22Rv1 (cell line): ENCODE results near the gene SOAT2.

Experiments
- H3K27ac ChIP-seq: fragments of 450-650 bp; 2 replicates; pipeline ENCODE4 v1.5.1; 2017
- CTCF ChIP-seq: fragments of 450-650 bp; IDR thresholded peaks from 2 replicates; pipeline ENCODE4 v1.5.1; 2017; ENCODE audit warnings: mild to moderate bottlenecking
- ZFX ChIP-seq: fragments of 450-650 bp; IDR thresholded peaks from 2 replicates; pipeline ENCODE4 v1.6.1; 2017; ENCODE audit warnings: antibody characterized with exemption, borderline replicate concordance

The SOAT2 gene

GRCh38 chr12:53122961-53123468, 19.7 kb downstream of the SOAT2 start:
- TF ChIP-seq ZFX (no peak), CTCF (no peak)
- H3K27ac ChIP-seq, result no peak overlapping the region

DNA sequence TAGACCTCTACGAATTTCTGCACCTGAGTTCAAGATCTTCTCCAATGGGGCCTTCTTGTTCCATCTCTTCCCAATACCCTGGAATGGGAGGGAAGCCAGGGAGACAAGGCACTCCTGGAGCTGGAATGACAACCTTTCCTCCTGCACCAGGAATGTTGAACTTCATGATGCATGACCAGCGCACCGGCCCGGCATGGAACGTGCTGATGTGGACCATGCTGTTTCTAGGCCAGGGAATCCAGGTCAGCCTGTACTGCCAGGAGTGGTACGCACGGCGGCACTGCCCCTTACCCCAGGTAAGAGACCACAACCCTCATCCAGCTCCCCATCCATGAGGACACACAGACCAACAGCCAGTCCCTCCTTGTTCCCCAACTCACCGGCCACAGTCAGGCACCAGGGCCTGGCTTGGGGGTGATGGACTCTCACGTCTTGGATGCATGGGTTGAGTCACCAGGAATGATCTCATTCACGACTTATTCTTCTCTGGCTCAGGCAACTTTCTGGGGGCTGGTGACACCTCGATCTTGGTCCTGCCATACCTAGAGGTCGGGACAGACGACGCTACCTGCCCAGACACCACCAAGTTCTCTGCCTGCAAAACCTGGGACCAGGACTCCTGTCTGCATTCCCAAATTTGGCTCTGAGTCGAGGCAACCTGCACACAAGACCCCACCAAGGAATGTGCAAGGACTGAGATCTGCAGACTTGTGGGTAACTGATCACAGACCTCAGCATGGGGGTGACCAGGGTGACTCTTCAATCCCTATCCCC, 20.5 kb downstream of the SOAT2 start:
- TF ChIP-seq ZFX (no peak), CTCF (no peak)

GRCh38 chr12:53124352-53124723, 21.1 kb downstream of the SOAT2 start:
- no peak overlapping the region for H3K27ac ChIP-seq
- TF ChIP-seq CTCF (no peak), ZFX (no peak)

More for the DNA sequence above, 20.5 kb downstream of the SOAT2 start:
- H3K27ac ChIP-seq, result no peak overlapping the region

GRCh38 chr12:53127169-53127568, 23.9 kb downstream of the SOAT2 start:
- no peak for TF ChIP-seq CTCF
- TF ChIP-seq ZFX, result no peak
- no peak overlapping the region for H3K27ac ChIP-seq

- TF ChIP-seq CTCF (no peak), ZFX (no peak)
- H3K27ac ChIP-seq, result no peak overlapping the region
Measured at GRCh38 chr12:53128780-53129569, 25.7 kb downstream of the SOAT2 start.

GRCh38 chr12:53131844-53132243, 28.6 kb downstream of the SOAT2 start:
- TF ChIP-seq ZFX (no peak), CTCF (no peak)
- H3K27ac ChIP-seq, result no peak overlapping the region

GRCh38 chr12:53133722-53134121, 30.4 kb downstream of the SOAT2 start:
- TF ChIP-seq ZFX (no peak), CTCF (no peak)
- H3K27ac ChIP-seq, result no peak overlapping the region
